Progenitor cell of endocrine pancreas (in vitro differentiated cells): ENCODE results near the gene PYGO1. TPM values are rescaled to one million over a fixed set of nuclear protein-coding genes. Genes with fewer than 3 reads are reported as not detected.

Experiments
- DNase-seq: peaks from one replicate; pipeline ENCODE4 v3.0.0; 2021; ENCODE audit warnings: low spot score; ENCODE audit not compliant: unreplicated experiment
- H3K27ac Mint-ChIP-seq: 2 replicates; pipeline ENCODE4 v1.8.0; 2021; ENCODE audit warnings: mild to moderate bottlenecking, moderate library complexity, mixed read lengths
- H3K27me3 Mint-ChIP-seq: 2 replicates; pipeline ENCODE4 v1.8.0; 2021; ENCODE audit warnings: mixed read lengths
- H3K36me3 Mint-ChIP-seq: 2 replicates; pipeline ENCODE4 v1.8.0; 2022; ENCODE audit warnings: mixed read lengths; ENCODE audit not compliant: insufficient read depth
- H3K4me1 Mint-ChIP-seq: 2 replicates; pipeline ENCODE4 v1.8.0; 2021; ENCODE audit warnings: low read depth, mixed read lengths
- H3K4me3 Mint-ChIP-seq: 2 replicates; pipeline ENCODE4 v1.8.0; 2021; ENCODE audit warnings: low read depth, mild to moderate bottlenecking, moderate library complexity, mixed read lengths
- H3K9me3 Mint-ChIP-seq: 2 replicates; pipeline ENCODE4 v1.8.0; 2021; ENCODE audit warnings: low read depth, mixed read lengths
- total RNA-seq: library from RNA; stranded (reverse); gene quantifications from 2 replicates; pipeline ENCODE4 v1.2.1, GENCODE V29; 2021
- TF ChIP-seq, protein P1 (sequence below): fragments of 200-600 bp; sonication (generic); IDR thresholded peaks from one replicate; pipeline ENCODE4 v1.5.0; 2021; ENCODE audit warnings: antibody characterized with exemption, mild to moderate bottlenecking; ENCODE audit not compliant: unreplicated experiment

The PYGO1 gene
- total RNA-seq, 1 donor from 2014 or later = 19.9 TPM

DNA sequence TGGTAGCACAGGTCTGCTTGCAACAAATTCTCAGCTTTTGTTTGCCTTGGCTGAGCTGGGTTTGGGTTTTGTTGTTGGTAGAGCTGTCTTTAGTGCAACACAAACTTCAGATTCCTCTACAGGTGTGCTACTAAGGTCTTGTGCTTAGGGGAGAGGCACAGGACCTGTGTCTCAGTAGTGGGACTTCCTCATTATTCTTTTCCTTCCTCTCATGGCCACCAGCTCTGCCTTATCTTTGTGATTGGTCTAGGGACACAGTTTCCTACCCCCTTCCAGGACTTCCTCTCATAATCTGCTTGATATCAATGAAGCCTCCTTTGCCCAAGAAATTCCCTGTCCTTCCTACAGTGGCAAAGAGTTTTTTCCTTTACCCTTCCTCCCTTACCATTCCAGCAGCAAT lies 55.2 kb downstream of the PYGO1 start:
- Mint-ChIP-seq H3K9me3 (no peaks in the 10 kb centered on the region), H3K27ac (no peak overlapping the region), H3K27me3 (peaks cover 2% of the 10 kb centered on the region), H3K36me3 (no peaks in the 10 kb centered on the region), H3K4me3 (no peak overlapping the region), H3K4me1 (no peaks in the 10 kb centered on the region)
- TF ChIP-seq, protein P1, sequence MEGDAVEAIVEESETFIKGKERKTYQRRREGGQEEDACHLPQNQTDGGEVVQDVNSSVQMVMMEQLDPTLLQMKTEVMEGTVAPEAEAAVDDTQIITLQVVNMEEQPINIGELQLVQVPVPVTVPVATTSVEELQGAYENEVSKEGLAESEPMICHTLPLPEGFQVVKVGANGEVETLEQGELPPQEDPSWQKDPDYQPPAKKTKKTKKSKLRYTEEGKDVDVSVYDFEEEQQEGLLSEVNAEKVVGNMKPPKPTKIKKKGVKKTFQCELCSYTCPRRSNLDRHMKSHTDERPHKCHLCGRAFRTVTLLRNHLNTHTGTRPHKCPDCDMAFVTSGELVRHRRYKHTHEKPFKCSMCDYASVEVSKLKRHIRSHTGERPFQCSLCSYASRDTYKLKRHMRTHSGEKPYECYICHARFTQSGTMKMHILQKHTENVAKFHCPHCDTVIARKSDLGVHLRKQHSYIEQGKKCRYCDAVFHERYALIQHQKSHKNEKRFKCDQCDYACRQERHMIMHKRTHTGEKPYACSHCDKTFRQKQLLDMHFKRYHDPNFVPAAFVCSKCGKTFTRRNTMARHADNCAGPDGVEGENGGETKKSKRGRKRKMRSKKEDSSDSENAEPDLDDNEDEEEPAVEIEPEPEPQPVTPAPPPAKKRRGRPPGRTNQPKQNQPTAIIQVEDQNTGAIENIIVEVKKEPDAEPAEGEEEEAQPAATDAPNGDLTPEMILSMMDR = no peak
- no peak for DNase-seq

DNA sequence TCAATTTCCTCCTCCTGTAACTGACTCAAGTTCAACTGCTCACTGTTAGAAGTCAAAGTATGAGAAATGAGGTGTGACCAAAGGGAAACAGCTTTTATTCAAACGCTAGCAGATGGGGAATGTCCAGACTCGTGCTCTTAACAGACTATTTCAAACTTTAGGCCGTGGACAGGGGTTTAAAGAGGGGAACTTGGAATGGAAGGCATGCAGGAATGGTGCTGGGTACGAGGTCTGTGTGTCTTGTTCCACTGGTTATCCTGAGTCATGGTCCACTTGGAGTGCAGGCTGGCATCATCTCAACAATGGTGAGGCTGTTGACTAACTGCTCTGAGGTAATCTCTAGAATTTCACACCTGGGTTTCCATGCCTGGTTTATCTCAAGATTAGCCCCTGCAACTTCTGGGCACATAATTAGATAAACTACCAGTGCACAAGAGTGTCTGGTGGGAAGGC lies 57.3 kb downstream of the PYGO1 start:
- H3K4me3 Mint-ChIP-seq = no peak overlapping the region
- no peaks in the 10 kb centered on the region for H3K4me1 Mint-ChIP-seq
- no peaks in the 10 kb centered on the region for H3K36me3 Mint-ChIP-seq
- peaks cover 2% of the 10 kb centered on the region for H3K9me3 Mint-ChIP-seq
- peaks cover 2% of the 10 kb centered on the region for H3K27me3 Mint-ChIP-seq
- peak overlapping the region; percentile 36 for H3K27ac Mint-ChIP-seq
- DNase-seq = no peak
- TF ChIP-seq, protein P1 = no peak

DNA sequence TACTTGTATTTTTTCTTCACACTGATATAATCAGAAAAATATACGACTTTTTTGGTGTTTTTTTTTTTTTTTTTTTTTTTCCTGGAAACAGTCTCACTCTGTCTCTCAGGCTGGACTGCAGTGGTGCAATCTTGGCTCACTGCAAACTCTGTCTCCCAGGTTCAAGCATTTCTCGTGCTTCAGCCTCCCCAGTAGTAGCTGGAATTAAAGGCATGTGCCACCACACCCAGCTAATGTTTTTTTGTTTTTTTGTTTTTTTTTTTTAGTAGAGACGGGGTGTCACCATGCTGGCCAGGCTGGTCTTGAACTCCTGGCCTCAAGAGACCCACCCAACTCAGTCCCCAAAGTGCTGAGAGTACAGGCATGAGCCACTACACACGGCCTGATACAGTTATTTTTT lies 59.3 kb downstream of the PYGO1 start:
- H3K27ac Mint-ChIP-seq = no peak overlapping the region
- no peaks in the 10 kb centered on the region for H3K36me3 Mint-ChIP-seq
- DNase-seq = no peak
- TF ChIP-seq, protein P1 = no peak
- no peaks in the 10 kb centered on the region for H3K4me1 Mint-ChIP-seq
- no peak overlapping the region for H3K4me3 Mint-ChIP-seq
- H3K9me3 Mint-ChIP-seq = peaks cover 2% of the 10 kb centered on the region
- peaks cover 2% of the 10 kb centered on the region for H3K27me3 Mint-ChIP-seq

DNA sequence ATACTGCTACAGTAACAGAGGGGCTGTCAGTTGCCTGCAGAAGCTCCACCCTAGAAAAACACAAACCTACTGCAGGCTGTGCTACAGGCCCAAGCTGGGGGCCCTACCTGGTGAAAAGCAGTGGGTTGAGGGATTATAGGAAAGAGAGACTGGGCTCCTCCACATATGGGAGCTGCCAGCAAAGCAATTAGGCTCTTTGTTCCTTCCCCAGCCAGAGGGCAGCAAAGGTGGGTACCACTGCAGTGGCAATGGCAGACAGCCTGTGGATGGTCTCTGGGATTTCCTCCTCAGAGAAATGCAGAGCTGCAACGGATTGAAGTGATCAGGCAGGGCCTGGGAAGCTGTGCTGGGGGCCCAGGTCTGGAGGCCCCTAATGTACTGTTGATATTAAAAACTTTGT lies 61.0 kb downstream of the PYGO1 start:
- Mint-ChIP-seq H3K36me3 (no peaks in the 10 kb centered on the region), H3K4me3 (no peak overlapping the region), H3K9me3 (peaks cover 7% of the 10 kb centered on the region), H3K4me1 (no peaks in the 10 kb centered on the region), H3K27me3 (peaks cover 6% of the 10 kb centered on the region), H3K27ac (no peak overlapping the region)
- DNase-seq = no peak
- TF ChIP-seq, protein P1 = no peak

DNA sequence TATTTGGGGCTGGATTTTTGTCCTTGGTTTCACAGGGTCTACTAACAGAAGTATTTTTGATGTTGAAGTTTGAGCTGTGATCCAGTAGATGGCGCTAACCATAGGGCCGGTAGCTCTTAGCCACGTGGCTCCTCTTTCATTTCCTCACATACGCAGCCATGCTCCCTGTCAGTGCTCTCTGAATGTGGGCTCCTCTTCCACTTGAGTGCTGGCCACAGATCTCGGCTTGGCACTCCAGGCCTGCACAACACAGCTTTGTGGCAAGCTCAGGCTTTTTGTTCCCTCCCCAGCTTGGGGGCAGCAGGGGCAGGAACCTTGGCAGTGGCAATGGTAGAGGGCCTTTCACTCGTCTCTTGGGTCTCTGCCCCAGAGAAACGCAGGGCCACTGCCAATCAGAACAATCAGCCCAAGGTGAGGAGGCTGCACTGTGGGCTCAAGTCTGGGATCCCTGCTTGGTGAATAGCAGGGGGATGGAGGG lies 61.5 kb downstream of the PYGO1 start:
- no peaks in the 10 kb centered on the region for H3K36me3 Mint-ChIP-seq
- no peaks in the 10 kb centered on the region for H3K4me1 Mint-ChIP-seq
- no peak overlapping the region for H3K27ac Mint-ChIP-seq
- DNase-seq = no peak
- peaks cover 13% of the 10 kb centered on the region for H3K9me3 Mint-ChIP-seq
- H3K4me3 Mint-ChIP-seq = no peak overlapping the region
- TF ChIP-seq, protein P1 = peak; percentile 59
- H3K27me3 Mint-ChIP-seq = peaks cover 8% of the 10 kb centered on the region
